H7 (cell line): ENCODE data around the gene THBD. TPM values are rescaled to one million over a fixed set of nuclear protein-coding genes. Genes with fewer than 3 reads are reported as not detected.

Experiments used
- DNase-seq: peaks from one replicate; pipeline ENCODE4 v3.0.0; 2012
- H3K27me3 ChIP-seq: 2 replicates; pipeline ENCODE4 v1.6.0; 2011; ENCODE audit warnings: mild to moderate bottlenecking, low read length; ENCODE audit not compliant: control insufficient read depth, insufficient read depth
- H3K36me3 ChIP-seq: replicated peaks from 2 replicates; pipeline ENCODE4 v1.5.1; 2011; ENCODE audit warnings: low read length; ENCODE audit not compliant: control insufficient read depth, insufficient read depth
- H3K4me3 ChIP-seq: 2 replicates; pipeline ENCODE4 v1.5.1; 2011; ENCODE audit warnings: low read depth, mild to moderate bottlenecking, control low read depth, low read length, moderate library complexity; ENCODE audit not compliant: insufficient read depth
- total RNA-seq: library from RNA; depleted of rRNA; stranded (reverse); fragments of >200 nt; shearing (Covaris generic); gene quantifications from 2 replicates; pipeline ENCODE4 v1.2.3, GENCODE V29; 2014

Gene THBD
- total RNA-seq, 1 experiment from 2014 or later, result 1.2 TPM

DNA sequence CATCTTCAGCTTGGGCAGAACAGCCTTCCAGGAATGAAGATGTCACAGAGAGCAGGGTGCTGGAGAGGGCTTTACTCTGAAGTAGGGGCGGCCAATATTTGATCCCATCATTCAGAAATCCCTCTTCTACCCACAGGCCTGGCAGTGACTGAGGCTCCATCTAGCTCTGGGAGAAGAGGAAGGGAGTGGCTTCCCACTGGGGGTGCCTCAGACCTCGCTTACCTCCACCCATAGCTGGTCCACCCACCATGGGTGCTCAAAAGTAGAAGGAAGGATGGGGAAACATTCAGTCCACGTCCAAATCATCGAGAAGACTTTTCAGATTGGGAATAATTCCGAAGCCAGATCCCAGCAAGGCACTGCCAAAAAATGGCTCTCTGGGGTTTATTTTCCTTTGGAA lies 11.8 kb upstream of the THBD start:
- DNase-seq, result no peak
- no peaks in the 10 kb centered on the region for H3K27me3 ChIP-seq
- no peak overlapping the region for H3K4me3 ChIP-seq
- no peaks in the 10 kb centered on the region for H3K36me3 ChIP-seq

DNA sequence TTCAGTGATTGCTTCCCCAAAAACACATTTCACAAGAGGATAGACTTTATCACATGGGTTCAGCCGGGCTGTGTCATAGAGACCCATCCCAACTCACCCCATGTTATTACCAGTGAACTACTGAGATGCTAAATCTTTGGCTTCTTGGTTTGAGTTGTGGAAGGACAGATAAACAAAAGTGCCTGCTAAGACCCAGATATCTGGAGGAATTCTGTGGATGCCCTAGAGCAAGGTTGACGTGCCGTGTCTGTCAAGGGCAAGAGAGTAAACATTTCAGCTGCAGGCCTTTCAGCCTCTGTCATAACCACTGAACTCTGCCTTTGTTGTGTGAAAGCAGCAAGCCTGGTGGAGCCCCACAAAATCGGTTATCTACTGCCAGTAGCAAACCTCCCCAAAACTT lies 11.2 kb upstream of the THBD start:
- Histone ChIP-seq H3K36me3 (no peaks in the 10 kb centered on the region), H3K27me3 (no peaks in the 10 kb centered on the region), H3K4me3 (no peak overlapping the region)
- DNase-seq, result no peak

DNA sequence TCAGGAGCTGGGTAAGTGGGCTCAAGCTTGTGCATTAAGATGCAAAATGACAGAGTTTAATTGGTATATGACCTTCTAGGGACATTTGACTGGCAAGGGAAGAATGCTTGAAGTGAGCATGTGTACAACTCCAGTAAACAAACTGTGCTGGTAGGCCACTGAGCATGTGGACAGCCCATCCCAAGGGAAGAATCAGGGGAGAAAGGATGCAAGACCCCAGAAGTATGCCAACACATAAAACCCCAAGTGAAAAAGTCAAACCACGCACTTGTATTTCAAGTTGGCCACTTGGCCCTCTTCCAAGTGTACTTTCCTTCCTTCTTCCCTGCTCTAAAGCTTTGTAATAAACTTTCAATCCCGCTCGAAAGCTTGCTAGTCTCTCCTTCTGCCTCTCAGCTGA lies 10.4 kb upstream of the THBD start:
- no peak overlapping the region for H3K4me3 ChIP-seq
- no peaks in the 10 kb centered on the region for H3K27me3 ChIP-seq
- DNase-seq, result no peak
- no peaks in the 10 kb centered on the region for H3K36me3 ChIP-seq

GRCh38 chr20:23059001-23059400 lies 9.5 kb upstream of the THBD start:
- Histone ChIP-seq H3K36me3 (no peaks in the 10 kb centered on the region), H3K27me3 (no peaks in the 10 kb centered on the region), H3K4me3 (no peak overlapping the region)
- DNase-seq, result no peak

- no peaks in the 10 kb centered on the region for H3K27me3 ChIP-seq
- no peak overlapping the region for H3K4me3 ChIP-seq
- no peak for DNase-seq
- H3K36me3 ChIP-seq, result no peaks in the 10 kb centered on the region
Measured at GRCh38 chr20:23058240-23058639, 8.8 kb upstream of the THBD start.

DNA sequence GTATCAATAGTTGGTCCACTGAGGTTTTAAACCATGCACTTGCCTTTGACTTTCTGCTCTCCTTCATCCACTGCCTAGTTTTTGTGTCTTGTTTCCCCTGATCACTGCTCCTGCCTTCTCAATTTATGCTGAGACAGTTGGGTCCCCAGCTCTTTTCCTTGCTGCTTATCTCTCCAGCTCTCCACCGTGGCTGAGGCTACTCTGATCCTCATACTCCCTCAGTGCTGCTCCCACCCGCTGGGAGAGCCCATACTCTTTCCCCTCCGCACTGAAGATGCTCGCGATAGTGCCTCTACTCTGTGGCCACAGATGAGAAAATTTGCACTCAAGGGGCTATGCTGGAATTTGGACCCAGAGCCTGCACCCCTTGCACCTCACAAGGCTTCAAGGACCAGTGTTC lies 3.4 kb upstream of the THBD start:
- no peak for DNase-seq
- Histone ChIP-seq H3K4me3 (no peak overlapping the region), H3K27me3 (peaks cover 41% of the 10 kb centered on the region), H3K36me3 (no peaks in the 10 kb centered on the region)

GRCh38 chr20:23050847-23051627 lies 1.6 kb upstream of the THBD start:
- H3K27me3 ChIP-seq, result peaks cover 54% of the 10 kb centered on the region
- H3K4me3 ChIP-seq, result peak overlapping the region; percentile 64
- no peaks in the 10 kb centered on the region for H3K36me3 ChIP-seq
- DNase-seq, result peak; percentile 86

- DNase-seq, result peak; percentile 64
Measured at GRCh38 chr20:23050076-23050838, 785 bp upstream of the THBD start.

GRCh38 chr20:23048283-23049200 lies 930 bp downstream of the THBD start:
- Histone ChIP-seq H3K27me3 (peaks cover 54% of the 10 kb centered on the region), H3K36me3 (no peaks in the 10 kb centered on the region)

More at GRCh38 chr20:23050076-23050838, 785 bp upstream of the THBD start:
- Histone ChIP-seq H3K36me3 (no peaks in the 10 kb centered on the region), H3K4me3 (peak overlapping the region; percentile 64), H3K27me3 (peaks cover 54% of the 10 kb centered on the region)

GRCh38 chr20:23047738-23048214 lies 1.7 kb downstream of the THBD start:
- Histone ChIP-seq H3K27me3 (peaks cover 53% of the 10 kb centered on the region), H3K36me3 (no peaks in the 10 kb centered on the region), H3K4me3 (no peak overlapping the region)
- peak; percentile 58 for DNase-seq

More at GRCh38 chr20:23048283-23049200, 930 bp downstream of the THBD start:
- DNase-seq, result peak; percentile 87
- peak overlapping the region; percentile 64 for H3K4me3 ChIP-seq

GRCh38 chr20:23047001-23047737 lies 2.3 kb downstream of the THBD start:
- no peak for DNase-seq
- Histone ChIP-seq H3K27me3 (peaks cover 52% of the 10 kb centered on the region), H3K4me3 (no peak overlapping the region)

GRCh38 chr20:23046431-23046830 lies 3.0 kb downstream of the THBD start:
- Histone ChIP-seq H3K27me3 (peaks cover 44% of the 10 kb centered on the region), H3K36me3 (no peaks in the 10 kb centered on the region), H3K4me3 (no peak overlapping the region)
- no peak for DNase-seq

More at GRCh38 chr20:23047001-23047737, 2.3 kb downstream of the THBD start:
- no peaks in the 10 kb centered on the region for H3K36me3 ChIP-seq

- Histone ChIP-seq H3K36me3 (no peaks in the 10 kb centered on the region), H3K4me3 (no peak overlapping the region), H3K27me3 (peaks cover 17% of the 10 kb centered on the region)
- DNase-seq, result no peak
Measured at GRCh38 chr20:23043376-23043775, 6.1 kb downstream of the THBD start.

DNA sequence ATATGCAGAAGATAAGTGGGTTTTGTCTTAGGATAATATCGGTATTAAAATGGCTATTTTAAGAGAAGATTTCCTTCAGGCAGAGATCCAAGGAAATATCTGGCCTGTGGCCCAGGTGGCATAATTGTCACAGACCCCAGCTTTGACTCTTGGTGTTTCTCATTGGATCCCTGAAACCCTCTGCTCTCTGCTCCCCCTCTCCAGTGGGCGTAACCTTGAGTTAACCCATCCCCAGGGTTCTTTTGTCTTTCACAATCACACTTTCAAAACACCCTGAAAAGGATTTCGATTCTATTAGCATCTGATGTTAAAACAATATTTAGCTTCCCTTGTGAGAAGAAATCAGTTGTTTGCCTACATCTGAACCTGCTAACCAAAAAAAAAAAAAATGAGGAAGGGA lies 7.2 kb downstream of the THBD start:
- Histone ChIP-seq H3K27me3 (peaks cover 6% of the 10 kb centered on the region), H3K36me3 (no peaks in the 10 kb centered on the region), H3K4me3 (no peak overlapping the region)
- peak; percentile 62 for DNase-seq
